GM12878 (cell line): Measurements from ENCODE around the gene PPP2R2B. TPM values are rescaled to one million over a fixed set of nuclear protein-coding genes. Genes with fewer than 3 reads are reported as not detected.

ENCODE experiments used
- ATAC-seq: fragments of 200-7000 bp; cut with Tn5 transposase; 3 replicates; pipeline ENCODE4 v1.9.1; 2020; ENCODE audit warnings: mild to moderate bottlenecking, moderate library complexity
- BruUV-seq: library from RNA; stranded (reverse); fragments of 400-500 nt; replicated peaks from 2 replicates; lab custom pipeline; 2021; lab: Mats Ljungman, UMichigan
- CTCF ChIA-PET: fragments of 300-600 bp; sonication (Branson Sonifier 250); formaldehyde crosslinking; extraction: SDS; loops from one replicate; lab custom pipeline; 2021; ENCODE audit warnings: inconsistent platforms; lab: Yijun Ruan, JAX
- POLR2A ChIA-PET: fragments of 350-600 bp; formaldehyde crosslinking; extraction: SDS; loops from one replicate; lab custom pipeline; 2021; ENCODE audit warnings: inconsistent platforms; lab: Charles Lee
- RAD21 ChIA-PET: fragments of 300-600 bp; sonication (Branson Sonifier 250); formaldehyde crosslinking; loops from one replicate; lab custom pipeline; 2023; ENCODE audit warnings: antibody characterized with exemption; ENCODE audit not compliant: unreplicated experiment; lab: Charles Lee
- SMC1A ChIA-PET: fragments of 300-600 bp; sonication (Branson Sonifier 250); formaldehyde crosslinking; loops from one replicate; lab custom pipeline; 2023; ENCODE audit not compliant: unreplicated experiment, uncharacterized antibody; lab: Charles Lee
- DNase-seq: peaks from one replicate; pipeline ENCODE4 v3.0.0-alpha.2; 2011; ENCODE audit warnings: low read depth, low spot score
- FAIRE-seq: peaks from 3 replicates; lab custom pipeline; 2011; peaks lifted over from hg19 to GRCh38; lab: Jason Lieb, UNC
- H2AFZ ChIP-seq: 2 replicates; pipeline ENCODE4 v1.6.0; 2011; ENCODE audit warnings: low read depth, low read length, control low read depth; ENCODE audit not compliant: control insufficient read depth
- H3K27ac ChIP-seq: 2 replicates; pipeline ENCODE4 v1.5.1; 2011; ENCODE audit warnings: control low read depth; ENCODE audit not compliant: control insufficient read depth, insufficient read depth
- H3K27me3 ChIP-seq, 2 experiments: replicated peaks in 1 of 2; 2 replicates each; pipeline versions ENCODE4 v1.6.0 to v1.6.1; 2011; ENCODE audit warnings: low read length in 1 of 2; ENCODE audit not compliant: control insufficient read depth in 2 of 2, insufficient read depth in 2 of 2
- H3K36me3 ChIP-seq, 2 experiments: 2 replicates each; pipeline ENCODE4 v1.5.1; 2011; ENCODE audit warnings: low read length in 1 of 2; ENCODE audit not compliant: control insufficient read depth in 2 of 2, insufficient read depth in 2 of 2
- H3K4me1 ChIP-seq: 2 replicates; pipeline ENCODE4 v1.6.1; 2011; ENCODE audit warnings: mild to moderate bottlenecking, low read length, moderate library complexity, mixed read lengths; ENCODE audit not compliant: control insufficient read depth, insufficient read depth
- H3K4me2 ChIP-seq: 2 replicates; pipeline ENCODE4 v1.6.0; 2011; ENCODE audit warnings: control low read depth; ENCODE audit not compliant: control insufficient read depth, insufficient read depth
- H3K4me3 ChIP-seq: fragments of 200-600 bp; sonication (generic); 2 replicates; pipeline ENCODE4 v1.5.1; 2016
- H3K79me2 ChIP-seq: 2 replicates; pipeline ENCODE4 v1.6.0; 2011; ENCODE audit warnings: low read length; ENCODE audit not compliant: control insufficient read depth, insufficient read depth
- H3K9ac ChIP-seq: 2 replicates; pipeline ENCODE4 v1.8.0; 2011; ENCODE audit warnings: low read length, control low read depth, mixed read lengths; ENCODE audit not compliant: control insufficient read depth, insufficient read depth
- H3K9me3 ChIP-seq: replicated peaks from 3 replicates; pipeline ENCODE4 v1.5.1; 2011; ENCODE audit warnings: mild to moderate bottlenecking, low read length; ENCODE audit not compliant: control insufficient read depth, insufficient read depth
- H4K20me1 ChIP-seq: 2 replicates; pipeline ENCODE4 v1.6.0; 2011; ENCODE audit not compliant: control insufficient read depth, insufficient read depth
- FOXM1 ChIP-seq: IDR thresholded peaks from 2 replicates; pipeline ENCODE4 v1.6.1; 2012; ENCODE audit warnings: low read depth, mild to moderate bottlenecking, inconsistent platforms, low read length, moderate library complexity
- IRF5 ChIP-seq: fragments of 450-650 bp; IDR thresholded peaks from 2 replicates; pipeline ENCODE4 v1.6.1; 2017; ENCODE audit warnings: borderline replicate concordance
- TAF1 ChIP-seq: IDR thresholded peaks from 2 replicates; pipeline ENCODE4 v1.6.1; 2011; ENCODE audit warnings: mild to moderate bottlenecking, low read depth, low read length, borderline replicate concordance
- TCF7 ChIP-seq: IDR thresholded peaks from 2 replicates; pipeline ENCODE4 v1.6.1; 2014; ENCODE audit warnings: antibody characterized with exemption, borderline replicate concordance
- YY1 ChIP-seq: IDR thresholded peaks from 2 replicates; pipeline ENCODE4 v1.6.1; 2011; ENCODE audit warnings: low read depth, mild to moderate bottlenecking, low read length
- ZNF384 ChIP-seq: IDR thresholded peaks from 2 replicates; pipeline ENCODE4 v1.6.1; 2012; ENCODE audit warnings: low read depth, mild to moderate bottlenecking, low read length, improper control_type of control experiment, borderline replicate concordance
- ZNF592 ChIP-seq: fragments of 450-650 bp; IDR thresholded peaks from 2 replicates; pipeline ENCODE4 v1.6.1; 2017; ENCODE audit warnings: mild to moderate bottlenecking, moderate library complexity
- WGBS: methylation state at CpG from one replicate; pipeline ENCODE4 v1.1.6; 2016; ENCODE audit warnings: low lambda C conversion rate; ENCODE audit not compliant: insufficient replicate concordance, insufficient coverage; ENCODE audit errors: missing lambda C conversion rate; 5-methylcytosine and 5-hydroxymethylcytosine counted together
- in situ Hi-C: fragments of 300-500 bp; cut with MboI; formaldehyde crosslinking; loops from 9 replicates; pipeline ENCODE4 v1.14.3; 2018; ENCODE audit warnings: mixed read lengths
- intact Hi-C: fragments of 100-400 bp; cut with micrococcal nuclease; formaldehyde crosslinking; loops from one replicate; pipeline ENCODE4 v1.14.2; 2022; ENCODE audit not compliant: unreplicated experiment
- polyA plus RNA-seq, 11 experiments: library from polyadenylated mRNA; depleted of rRNA in 4 of 11; unstranded in 6 of 11; stranded (reverse) in 5 of 11; fragments of >200 nt; fragmentation: Nextera tagmentation in 4 of 11; fragmentation: Illumina TruSeq in 1 of 11; extraction: Ambion mirVana in 4 of 11; extraction: Trizol in 1 of 11; gene quantifications; 1 replicate in 1 of 11; 2 replicates in 10 of 11; pipeline versions ENCODE4 v1.2.1 to v1.2.3, GENCODE V29; 2011 to 2016; ENCODE audit warnings: inconsistent platforms in 2 of 11, missing spikeins in 2 of 11, low read depth in 1 of 11
- total RNA-seq, 4 experiments: library from RNA; depleted of rRNA in 3 of 4; stranded (reverse); fragments of >200 nt in 3 of 4; fragmentation: Illumina TruSeq in 1 of 4; extraction: Trizol in 1 of 4; gene quantifications; 2 replicates each; pipeline versions ENCODE4 v1.2.1 to v1.2.3, GENCODE V29; 2013 to 2021
- TF ChIP-seq, protein P1 (sequence below): IDR thresholded peaks from 2 replicates; pipeline ENCODE4 v1.6.1; 2012; ENCODE audit warnings: mild to moderate bottlenecking, low read depth, low read length

The PPP2R2B gene
- total and polyA plus RNA-seq, 10 of the 15 experiments (the other 5 are each of a cell fraction or from before 2014, with no cell fraction given): not detected

DNA sequence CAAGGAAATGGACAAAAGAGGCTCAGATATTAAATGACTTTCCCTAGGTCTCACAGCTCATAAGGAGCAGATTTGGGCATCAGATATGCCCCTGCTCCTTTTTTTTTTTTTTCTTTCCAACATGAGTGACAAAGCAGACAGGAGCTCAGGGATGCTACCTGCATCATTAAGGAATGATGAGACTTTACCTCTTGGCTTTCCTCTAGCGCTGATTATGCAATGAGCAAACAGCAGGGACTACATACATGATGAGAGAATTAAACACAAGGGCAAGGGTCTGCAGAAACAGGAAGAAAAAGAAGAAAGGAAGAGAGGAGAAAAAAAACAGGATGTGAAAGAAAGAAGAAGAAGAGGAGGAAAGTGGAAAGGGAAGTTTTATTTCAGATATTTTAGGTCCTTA, 179.9 kb downstream of the PPP2R2B start:
- no peak for DNase-seq
- no peaks in the 10 kb centered on the region for H3K27me3 ChIP-seq
- in situ Hi-C loops: no loop called here
- no peak for TF ChIP-seq ZNF592
- TF ChIP-seq, all 136 proteins: peak for 0
- ChIA-PET CTCF (no interaction called here), RAD21 (no interaction called here), POLR2A (no interaction called here), SMC1A (interaction anchor here (1.4 kb wide), 1 partner anchor 11 kb away, joined by 3 read pairs; no protein-coding TSS in a partner anchor)
- Histone ChIP-seq H3K27ac (no peak overlapping the region), H3K79me2 (no peaks in the 10 kb centered on the region), H3K36me3 (no peaks in the 10 kb centered on the region), H2AFZ (no peak overlapping the region), H4K20me1 (no peaks in the 10 kb centered on the region), H3K9ac (no peak overlapping the region), H3K4me1 (no peaks in the 10 kb centered on the region), H3K4me2 (no peak overlapping the region), H3K4me3 (no peak overlapping the region), H3K9me3 (no peaks in the 10 kb centered on the region)
- FAIRE-seq (no peak), ATAC-seq (no peak)
- intact Hi-C loops: no loop called here
- no TSS peak for BruUV-seq
- WGBS: 100% methylated on average over 1 of the region's 1 CpG

GRCh38 chr5:146697211-146697610, 181.3 kb downstream of the PPP2R2B start:
- no TSS peak for BruUV-seq
- no peak for TF ChIP-seq TCF7
- TF ChIP-seq ZNF384: no peak
- TF ChIP-seq, protein P1, sequence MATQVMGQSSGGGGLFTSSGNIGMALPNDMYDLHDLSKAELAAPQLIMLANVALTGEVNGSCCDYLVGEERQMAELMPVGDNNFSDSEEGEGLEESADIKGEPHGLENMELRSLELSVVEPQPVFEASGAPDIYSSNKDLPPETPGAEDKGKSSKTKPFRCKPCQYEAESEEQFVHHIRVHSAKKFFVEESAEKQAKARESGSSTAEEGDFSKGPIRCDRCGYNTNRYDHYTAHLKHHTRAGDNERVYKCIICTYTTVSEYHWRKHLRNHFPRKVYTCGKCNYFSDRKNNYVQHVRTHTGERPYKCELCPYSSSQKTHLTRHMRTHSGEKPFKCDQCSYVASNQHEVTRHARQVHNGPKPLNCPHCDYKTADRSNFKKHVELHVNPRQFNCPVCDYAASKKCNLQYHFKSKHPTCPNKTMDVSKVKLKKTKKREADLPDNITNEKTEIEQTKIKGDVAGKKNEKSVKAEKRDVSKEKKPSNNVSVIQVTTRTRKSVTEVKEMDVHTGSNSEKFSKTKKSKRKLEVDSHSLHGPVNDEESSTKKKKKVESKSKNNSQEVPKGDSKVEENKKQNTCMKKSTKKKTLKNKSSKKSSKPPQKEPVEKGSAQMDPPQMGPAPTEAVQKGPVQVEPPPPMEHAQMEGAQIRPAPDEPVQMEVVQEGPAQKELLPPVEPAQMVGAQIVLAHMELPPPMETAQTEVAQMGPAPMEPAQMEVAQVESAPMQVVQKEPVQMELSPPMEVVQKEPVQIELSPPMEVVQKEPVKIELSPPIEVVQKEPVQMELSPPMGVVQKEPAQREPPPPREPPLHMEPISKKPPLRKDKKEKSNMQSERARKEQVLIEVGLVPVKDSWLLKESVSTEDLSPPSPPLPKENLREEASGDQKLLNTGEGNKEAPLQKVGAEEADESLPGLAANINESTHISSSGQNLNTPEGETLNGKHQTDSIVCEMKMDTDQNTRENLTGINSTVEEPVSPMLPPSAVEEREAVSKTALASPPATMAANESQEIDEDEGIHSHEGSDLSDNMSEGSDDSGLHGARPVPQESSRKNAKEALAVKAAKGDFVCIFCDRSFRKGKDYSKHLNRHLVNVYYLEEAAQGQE: no peak
- no peak for TF ChIP-seq IRF5
- TF ChIP-seq FOXM1: no peak
- TF ChIP-seq TAF1: no peak
- no peak for TF ChIP-seq YY1

More at GRCh38 chr5:146697211-146697610, 181.3 kb downstream of the PPP2R2B start:
- no peak overlapping the region for H3K4me3 ChIP-seq
- in situ Hi-C loops: no loop called here
- no peaks in the 10 kb centered on the region for H3K79me2 ChIP-seq
- ATAC-seq: no peak
- ChIA-PET POLR2A (no interaction called here), CTCF (no interaction called here), SMC1A (no interaction called here), RAD21 (no interaction called here)
- no peaks in the 10 kb centered on the region for H3K27me3 ChIP-seq
- no peaks in the 10 kb centered on the region for H3K36me3 ChIP-seq
- no peak overlapping the region for H3K4me2 ChIP-seq
- H2AFZ ChIP-seq: no peak overlapping the region
- no peak overlapping the region for H3K9ac ChIP-seq
- peak; percentile 27 for FAIRE-seq
- DNase-seq: no peak
- intact Hi-C loops: no loop called here
- H3K27ac ChIP-seq: no peak overlapping the region
- H3K4me1 ChIP-seq: no peaks in the 10 kb centered on the region
- H3K9me3 ChIP-seq: no peaks in the 10 kb centered on the region
- H4K20me1 ChIP-seq: no peaks in the 10 kb centered on the region
